CD4-positive, alpha-beta T cell treated with Interferon gamma for 1 hour (primary cell): ENCODE measurements around the gene AP2A2.
"Not testable (repeated sequence)": the region's sequence is repeated elsewhere in the genome, so short reads cannot be mapped to it uniquely, and the experiment has no call there.

Experiments
- DNase-seq: peaks from one replicate; pipeline ENCODE4 v3.0.0-alpha.2; 2020

The AP2A2 gene

GRCh38 chr11:957212-957920, 31.7 kb downstream of the AP2A2 start:
- DNase-seq: no peak

GRCh38 chr11:958101-958500, 32.4 kb downstream of the AP2A2 start:
- no peak for DNase-seq

- DNase-seq: no peak
These were observed 33.4 kb downstream of the AP2A2 start for GRCh38 chr11:959027-959426.

- no peak for DNase-seq
These were observed 33.9 kb downstream of the AP2A2 start for GRCh38 chr11:959608-960007.

- peak; percentile 27 for DNase-seq
These were observed 35.7 kb downstream of the AP2A2 start for GRCh38 chr11:961310-961920.

- peak; percentile 2 for DNase-seq
These were observed 36.3 kb downstream of the AP2A2 start for GRCh38 chr11:961921-962320.

- no peak for DNase-seq
These were observed 37.0 kb downstream of the AP2A2 start for GRCh38 chr11:962688-963087.

GRCh38 chr11:963852-964251, 38.2 kb downstream of the AP2A2 start:
- DNase-seq: no peak

GRCh38 chr11:965206-965775, 39.6 kb downstream of the AP2A2 start:
- DNase-seq: no peak

- no peak for DNase-seq
These were observed 42.5 kb downstream of the AP2A2 start for GRCh38 chr11:967995-968751.

GRCh38 chr11:968822-969221, 43.2 kb downstream of the AP2A2 start:
- no peak for DNase-seq

GRCh38 chr11:969651-970205, 44.1 kb downstream of the AP2A2 start:
- no peak for DNase-seq

GRCh38 chr11:970319-970871, 44.7 kb downstream of the AP2A2 start:
- DNase-seq: no peak

- no peak for DNase-seq
These were observed 45.5 kb downstream of the AP2A2 start for GRCh38 chr11:971092-971690.

- no peak for DNase-seq
These were observed 46.2 kb downstream of the AP2A2 start for GRCh38 chr11:971731-972365.

GRCh38 chr11:972523-973211, 47.0 kb downstream of the AP2A2 start:
- no peak for DNase-seq

GRCh38 chr11:973237-973636, 47.6 kb downstream of the AP2A2 start:
- no peak for DNase-seq

- DNase-seq: not testable (repeated sequence)
These were observed 49.7 kb downstream of the AP2A2 start for GRCh38 chr11:975376-975775.

GRCh38 chr11:975827-976226, 50.2 kb downstream of the AP2A2 start:
- no peak for DNase-seq

- no peak for DNase-seq
These were observed 50.9 kb downstream of the AP2A2 start for GRCh38 chr11:976431-977160.
